HG03469 (cell line): ENCODE measurements around the gene LRRC4C.

Experiments
- ATAC-seq: cut with Tn5 transposase; IDR thresholded peaks from one replicate; pipeline ENCODE4 v1.9.1; 2021; ENCODE audit warnings: mild to moderate bottlenecking, moderate library complexity, moderate number of reproducible peaks; ENCODE audit not compliant: unreplicated experiment

LRRC4C gene

GRCh38 chr11:40732132-40732531 is 727.3 kb downstream of the LRRC4C start:
- ATAC-seq: no peak

- no peak for ATAC-seq
These were observed 737.2 kb downstream of the LRRC4C start for GRCh38 chr11:40722179-40722795.

GRCh38 chr11:40716344-40717130 is 742.9 kb downstream of the LRRC4C start:
- no peak for ATAC-seq

GRCh38 chr11:40713083-40713482 is 746.4 kb downstream of the LRRC4C start:
- ATAC-seq: no peak

- ATAC-seq: no peak
These were observed 758.4 kb downstream of the LRRC4C start for GRCh38 chr11:40701027-40701426.

GRCh38 chr11:40689823-40690222 is 769.6 kb downstream of the LRRC4C start:
- no peak for ATAC-seq

- no peak for ATAC-seq
These were observed 771.1 kb downstream of the LRRC4C start for GRCh38 chr11:40688369-40688768.

- ATAC-seq: no peak
These were observed 772.7 kb downstream of the LRRC4C start for GRCh38 chr11:40686765-40687164.

GRCh38 chr11:40683010-40683409 is 776.4 kb downstream of the LRRC4C start:
- ATAC-seq: no peak

GRCh38 chr11:40679276-40679675 is 780.2 kb downstream of the LRRC4C start:
- ATAC-seq: no peak

- ATAC-seq: no peak
These were observed 812.2 kb downstream of the LRRC4C start for GRCh38 chr11:40647295-40647694.

- ATAC-seq: no peak
These were observed 817.2 kb downstream of the LRRC4C start for GRCh38 chr11:40642284-40642683.

GRCh38 chr11:40619654-40620053 is 839.8 kb downstream of the LRRC4C start:
- no peak for ATAC-seq

GRCh38 chr11:40606800-40607199 is 852.7 kb downstream of the LRRC4C start:
- ATAC-seq: no peak

GRCh38 chr11:40602866-40603552 is 856.4 kb downstream of the LRRC4C start:
- ATAC-seq: no peak

- no peak for ATAC-seq
These were observed 861.8 kb downstream of the LRRC4C start for GRCh38 chr11:40597546-40598113.

GRCh38 chr11:40573254-40573891 is 886.1 kb downstream of the LRRC4C start:
- no peak for ATAC-seq

- no peak for ATAC-seq
These were observed 889.4 kb downstream of the LRRC4C start for GRCh38 chr11:40569947-40570531.

- no peak for ATAC-seq
These were observed 892.1 kb downstream of the LRRC4C start for GRCh38 chr11:40567392-40567791.

GRCh38 chr11:40544162-40544561 is 915.3 kb downstream of the LRRC4C start:
- no peak for ATAC-seq

- ATAC-seq: no peak
These were observed 916.6 kb downstream of the LRRC4C start for GRCh38 chr11:40542821-40543220.
